Measurements from ENCODE around the gene GFOD2.

The GFOD2 gene

GRCh38 chr16:67656344-67657016 is 62.6 kb downstream of the GFOD2 start:
- DNase-seq: no peak

GRCh38 chr16:67655363-67655762 is 63.8 kb downstream of the GFOD2 start:
- DNase-seq: no peak

GRCh38 chr16:67654403-67654911 is 64.7 kb downstream of the GFOD2 start:
- DNase-seq: no peak

- DNase-seq: no peak
Observed at GRCh38 chr16:67653789-67654402, 65.2 kb downstream of the GFOD2 start.

GRCh38 chr16:67653128-67653788 is 65.9 kb downstream of the GFOD2 start:
- DNase-seq: no peak

GRCh38 chr16:67652578-67653127 is 66.5 kb downstream of the GFOD2 start:
- DNase-seq: no peak

- DNase-seq: no peak
Observed at GRCh38 chr16:67651847-67652246, 67.3 kb downstream of the GFOD2 start.

GRCh38 chr16:67651039-67651438 is 68.1 kb downstream of the GFOD2 start:
- DNase-seq: no peak

- no peak for DNase-seq
Observed at GRCh38 chr16:67650023-67650422, 69.1 kb downstream of the GFOD2 start.

GRCh38 chr16:67649494-67649931 is 69.6 kb downstream of the GFOD2 start:
- DNase-seq: no peak

- no peak for DNase-seq
Observed at GRCh38 chr16:67648764-67649407, 70.2 kb downstream of the GFOD2 start.

GRCh38 chr16:67648088-67648763 is 70.9 kb downstream of the GFOD2 start:
- DNase-seq: no peak

- DNase-seq: no peak
Observed at GRCh38 chr16:67647681-67648080, 71.4 kb downstream of the GFOD2 start.

GRCh38 chr16:67647111-67647651 is 71.9 kb downstream of the GFOD2 start:
- no peak for DNase-seq

GRCh38 chr16:67645397-67646121 is 73.6 kb downstream of the GFOD2 start:
- no peak for DNase-seq

- DNase-seq: no peak
Observed at GRCh38 chr16:67644038-67644437, 75.1 kb downstream of the GFOD2 start.

- no peak for DNase-seq
Observed at GRCh38 chr16:67641779-67642708, 77.1 kb downstream of the GFOD2 start.

- no peak for DNase-seq
Observed at GRCh38 chr16:67637625-67638024, 81.5 kb downstream of the GFOD2 start.

- no peak for DNase-seq
Observed at GRCh38 chr16:67636713-67637112, 82.4 kb downstream of the GFOD2 start.

- DNase-seq: no peak
Observed at GRCh38 chr16:67632415-67633172, 86.5 kb downstream of the GFOD2 start.

Measured in activated CD4-positive, alpha-beta T cell treated with anti-CD3 and anti-CD28 coated beads for 1 hour (primary cell).